Heart left ventricle (tissue), 16 donors: ENCODE data around the gene S100A14. TPM values are rescaled to one million over a fixed set of nuclear protein-coding genes. Genes with fewer than 3 reads are reported as not detected.

Source experiments
- ATAC-seq, 4 donors: fragments of 200-7000 bp; cut with Tn5 transposase; one replicate each; pipeline ENCODE4 v1.9.1; 2020 to 2022; ENCODE audit warnings: moderate library complexity in 4 of 4, mild to moderate bottlenecking in 3 of 4, moderate number of reproducible peaks in 1 of 4
- DNase-seq, 5 donors: peaks; one replicate each; pipeline ENCODE4 v3.0.0-alpha.2; 2020
- H3K27ac ChIP-seq, 12 donors: fragments of 200-600 bp; sonication (generic) in 4 of 12; one replicate each; pipeline versions ENCODE4 v1.5.0 to v1.8.0; 2016 to 2022; ENCODE audit warnings: mild to moderate bottlenecking in 2 of 12
- H3K27me3 ChIP-seq, 9 donors: fragments of 200-600 bp; sonication (generic) in 2 of 9; one replicate each; pipeline versions ENCODE4 v1.5.1 to v1.8.0; 2016 to 2022; ENCODE audit warnings: mild to moderate bottlenecking in 3 of 9
- H3K36me3 ChIP-seq, 9 donors: fragments of 200-600 bp; sonication (generic) in 2 of 9; one replicate each; pipeline versions ENCODE4 v1.5.0 to v1.8.0; 2018 to 2022; ENCODE audit warnings: mild to moderate bottlenecking in 2 of 9
- H3K4me1 ChIP-seq, 12 donors: fragments of 200-600 bp; sonication (generic) in 4 of 12; one replicate each; pipeline versions ENCODE4 v1.5.0 to v1.8.0; 2016 to 2022; ENCODE audit warnings: mild to moderate bottlenecking in 3 of 12
- H3K4me3 ChIP-seq, 12 donors: fragments of 200-600 bp; sonication (generic) in 4 of 12; one replicate each; pipeline versions ENCODE4 v1.5.0 to v1.8.0; 2017 to 2022; ENCODE audit warnings: mild to moderate bottlenecking in 9 of 12, moderate library complexity in 4 of 12
- H3K9me3 ChIP-seq, 12 donors: fragments of 200-600 bp; sonication (generic) in 4 of 12; one replicate each; pipeline versions ENCODE4 v1.5.0 to v1.8.0; 2016 to 2022; ENCODE audit warnings: mild to moderate bottlenecking in 1 of 12
- POLR2A ChIP-seq, 2 donors: fragments of 450-650 bp; IDR thresholded peaks; one replicate each; pipeline ENCODE4 v1.6.1; 2017; ENCODE audit warnings: antibody characterized with exemption in 2 of 2, mild to moderate bottlenecking in 2 of 2, moderate library complexity in 2 of 2
- WGBS, 4 donors: extraction: QIAGEN DNeasy Blood & Tissue Kit in 2 of 4; methylation state at CpG; one replicate each; pipeline versions ENCODE4 v1.1.5 to v1.1.7; 2013 to 2018; 5-methylcytosine and 5-hydroxymethylcytosine counted together
- intact Hi-C, 10 donors: fragments of 100-400 bp; cut with DNase I; formaldehyde crosslinking; loops; one replicate each; pipeline versions ENCODE4 v1.11.1 to v1.14.2; 2022
- polyA plus RNA-seq, 2 donors: library from polyadenylated mRNA; stranded (reverse); fragments of 200-250 nt; gene quantifications; one replicate each; pipeline ENCODE4 v1.2.3, GENCODE V29; 2013
- total RNA-seq, 9 donors: library from RNA; depleted of rRNA in 2 of 9; stranded (reverse); fragments of >200 nt in 2 of 9; fragmentation: NEBNext Ultra II Directional in 3 of 9; extraction: Animal tissue kit (Norgen Biotek cat#: 25700) in 3 of 9; gene quantifications; one replicate each; pipeline versions ENCODE4 v1.1.0 to v1.2.4, GENCODE V29; 2016 to 2023
- TF ChIP-seq, protein P1 (sequence below), 12 donors: fragments of 200-600 bp; sonication (generic) in 4 of 12; IDR thresholded peaks; one replicate each; pipeline versions ENCODE4 v1.5.0 to v1.8.0; 2018 to 2022; ENCODE audit warnings: antibody characterized with exemption in 12 of 12, mild to moderate bottlenecking in 5 of 12
- donor health status: ischemic (EF 13 %, LVEDD 7.1; RV severe dilation, severe dysfunction).
- donor health status: healthy with polysubstance abuse.
- donor health status: DM: no; HTN: yes; CAD: no.
- donor health status: DM: no; HTN: no; CAD: no.
- donor health status: ischemic (EF 25% LVEDD 6.9; RV normal size, moderate dysfunction).
- donor health status: ischemic (EF 25% LVEDD 5.7; RV mildly dilated, moderate dysfunction).
- donor health status: healthy.
- donor health status: DM: yes; HTN: yes; CAD: no.
- donor health status: ischemic (EF 35%, LVEDD 5.7; RV mildly dilated, moderate dysfunction).
- donor health status: nonischemic (EF 11% LVEDD 7.7; RV severe dilation, severe dysfunction).
- donor health status: DM: yes; HTN: yes; CAD: no.
- donor health status: PGD.
- donor health status: ischemic (EF 29% LVEDD 5.4; RV normal size, mild dysfunction).
- donor health status: nonischemic (EF 23%, LVEDD 6.1; RV moderate dilation, normal function).

Gene S100A14
- total and polyA plus RNA-seq, 11 donors: 0.79 to 6.1 (median 3.9) TPM; not detected in 1

DNA sequence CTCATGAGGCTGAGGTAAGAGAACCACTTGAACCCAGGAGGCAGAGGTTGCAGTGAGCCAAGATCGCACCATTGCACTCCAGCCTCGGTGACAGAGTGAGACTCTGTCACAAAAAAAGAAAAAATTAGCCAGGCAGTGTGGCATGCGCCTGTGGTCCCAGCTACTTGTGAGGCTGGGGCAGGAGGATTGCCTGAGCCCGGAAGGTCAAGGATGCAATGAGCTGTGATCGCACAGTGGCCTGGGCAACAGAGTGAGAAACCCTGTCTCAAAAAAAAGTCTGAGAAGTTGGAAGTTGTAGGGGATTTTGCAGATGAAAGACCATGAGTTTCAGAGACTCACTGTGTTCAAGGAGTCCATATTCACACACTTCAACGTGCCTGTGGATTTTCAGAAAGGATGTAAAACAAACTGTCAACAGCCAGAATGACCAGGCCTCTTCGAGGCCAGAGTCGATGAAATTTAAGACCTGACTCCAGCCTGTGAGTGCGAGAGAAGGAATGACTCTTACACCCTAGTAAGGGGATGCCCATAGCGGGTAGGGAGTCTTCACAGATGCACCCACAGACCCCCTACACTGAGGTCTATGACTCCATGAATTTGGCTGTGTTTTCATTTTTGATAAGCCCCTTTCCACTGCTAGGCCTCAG, 9.0 kb upstream of the S100A14 start:
- ATAC-seq (no peak), DNase-seq (no peak)
- H3K27me3 ChIP-seq: no peaks in the 10 kb centered on the region
- TF ChIP-seq POLR2A (IDR thresholded peaks at IDR 0.05): no peak
- TF ChIP-seq, protein P1, sequence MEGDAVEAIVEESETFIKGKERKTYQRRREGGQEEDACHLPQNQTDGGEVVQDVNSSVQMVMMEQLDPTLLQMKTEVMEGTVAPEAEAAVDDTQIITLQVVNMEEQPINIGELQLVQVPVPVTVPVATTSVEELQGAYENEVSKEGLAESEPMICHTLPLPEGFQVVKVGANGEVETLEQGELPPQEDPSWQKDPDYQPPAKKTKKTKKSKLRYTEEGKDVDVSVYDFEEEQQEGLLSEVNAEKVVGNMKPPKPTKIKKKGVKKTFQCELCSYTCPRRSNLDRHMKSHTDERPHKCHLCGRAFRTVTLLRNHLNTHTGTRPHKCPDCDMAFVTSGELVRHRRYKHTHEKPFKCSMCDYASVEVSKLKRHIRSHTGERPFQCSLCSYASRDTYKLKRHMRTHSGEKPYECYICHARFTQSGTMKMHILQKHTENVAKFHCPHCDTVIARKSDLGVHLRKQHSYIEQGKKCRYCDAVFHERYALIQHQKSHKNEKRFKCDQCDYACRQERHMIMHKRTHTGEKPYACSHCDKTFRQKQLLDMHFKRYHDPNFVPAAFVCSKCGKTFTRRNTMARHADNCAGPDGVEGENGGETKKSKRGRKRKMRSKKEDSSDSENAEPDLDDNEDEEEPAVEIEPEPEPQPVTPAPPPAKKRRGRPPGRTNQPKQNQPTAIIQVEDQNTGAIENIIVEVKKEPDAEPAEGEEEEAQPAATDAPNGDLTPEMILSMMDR (IDR thresholded peaks at IDR 0.05): no peak
- no peak overlapping the region for H3K4me3 ChIP-seq
- intact Hi-C loops: no loop called here
- H3K36me3 ChIP-seq: peaks cover 0 to 43% (median 13%) of the 10 kb centered on the region in 9 donors
- peak overlapping the region in 1 of 12 donors; percentile 95 for H3K27ac ChIP-seq
- WGBS, 4 donors: 73 to 89% (median 85%) methylated on average over 9 to 10 of the region's 10 CpGs
- H3K4me1 ChIP-seq: peaks cover 0 to 58% (median 35%) of the 10 kb centered on the region in 12 donors
- no peaks in the 10 kb centered on the region for H3K9me3 ChIP-seq

DNA sequence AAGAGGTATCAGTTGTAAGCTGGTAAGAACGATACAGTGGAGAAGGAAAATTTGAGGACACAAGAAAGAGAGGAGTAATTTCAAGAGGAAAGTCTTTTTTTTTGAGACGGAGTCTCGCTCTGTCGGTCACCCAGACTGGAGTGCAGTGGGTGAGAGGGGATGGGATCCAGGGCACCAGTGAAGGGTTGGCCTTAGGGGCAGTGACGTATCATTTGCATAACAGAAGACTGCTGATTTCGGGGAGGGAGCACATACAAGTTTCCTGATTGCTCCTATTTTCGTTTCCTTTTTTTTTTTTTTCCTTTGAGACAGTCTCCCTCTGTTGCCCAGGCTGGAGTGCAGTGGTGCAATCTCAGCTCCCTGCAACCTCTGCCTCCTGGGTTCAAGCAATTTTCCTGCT, 7.0 kb upstream of the S100A14 start:
- Histone ChIP-seq H3K27ac (peak overlapping the region in 2 of 12 donors; percentile 24 to 95), H3K4me1 (peaks cover 0 to 53% (median 29%) of the 10 kb centered on the region in 12 donors), H3K27me3 (no peaks in the 10 kb centered on the region), H3K9me3 (no peaks in the 10 kb centered on the region), H3K4me3 (no peak overlapping the region), H3K36me3 (peaks cover 0 to 63% (median 29%) of the 10 kb centered on the region in 9 donors)
- TF ChIP-seq, protein P1 (IDR thresholded peaks at IDR 0.05): no peak
- no peak for TF ChIP-seq POLR2A (IDR thresholded peaks at IDR 0.05)
- no peak for DNase-seq
- WGBS, 4 donors: 76 to 85% (median 82%) methylated on average over 7 of the region's 7 CpGs
- intact Hi-C loops: no loop called here
- no peak for ATAC-seq

DNA sequence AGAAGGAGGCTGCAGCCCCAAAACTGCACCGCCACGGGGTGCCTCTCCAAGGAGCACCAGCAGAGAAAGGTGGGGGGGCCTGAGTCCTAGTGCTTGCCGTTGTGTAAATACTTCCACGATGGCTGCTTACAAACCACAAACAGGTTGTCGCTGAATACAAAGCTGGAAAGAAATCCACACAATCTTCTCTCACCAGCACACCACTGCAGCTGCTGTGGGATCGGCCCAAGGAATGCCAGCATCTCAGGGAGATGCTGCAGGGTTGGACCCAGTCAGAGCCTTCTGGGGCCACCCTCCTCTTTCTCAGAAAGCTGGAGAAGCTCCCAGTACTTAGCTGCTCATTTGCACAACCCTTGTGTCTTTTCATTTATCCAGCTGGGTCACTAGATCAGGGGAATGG, 3.0 kb upstream of the S100A14 start:
- intact Hi-C loops: loop anchor here in 5 of 10 donors (2.0 to 5.0 kb wide), 4 partner anchors 46 to 107 kb away; no protein-coding TSS in a partner anchor
- peaks cover 0 to 55% (median 30%) of the 10 kb centered on the region in 9 donors for H3K36me3 ChIP-seq
- TF ChIP-seq, protein P1 (IDR thresholded peaks at IDR 0.05): no peak
- TF ChIP-seq POLR2A (IDR thresholded peaks at IDR 0.05): no peak
- H3K4me1 ChIP-seq: peaks cover 0 to 35% (median 24%) of the 10 kb centered on the region in 12 donors
- no peak overlapping the region for H3K27ac ChIP-seq
- ATAC-seq (no peak), DNase-seq (no peak)
- no peak overlapping the region for H3K4me3 ChIP-seq
- 96 to 97% (median 96%) methylated on average over 6 of the region's 6 CpGs for WGBS, 4 donors
- no peaks in the 10 kb centered on the region for H3K27me3 ChIP-seq
- no peaks in the 10 kb centered on the region for H3K9me3 ChIP-seq

GRCh38 chr1:153617663-153618062, 1.5 kb upstream of the S100A14 start:
- ATAC-seq (peak; percentile 57 to 82 (median 68)), DNase-seq (peak; percentile 75 to 88 (median 81))
- H3K27ac ChIP-seq: peak overlapping the region in 9 of 12 donors; percentile 35 to 74 (median 63)
- no peak overlapping the region for H3K4me3 ChIP-seq
- intact Hi-C loops: loop anchor here in 7 of 10 donors (1.0 to 5.0 kb wide), 6 partner anchors 45 to 105 kb away; no protein-coding TSS in a partner anchor
- WGBS, 4 donors: 0 to 54% (median 42%) methylated on average over 2 to 6 of the region's 6 CpGs
- no peaks in the 10 kb centered on the region for H3K27me3 ChIP-seq
- TF ChIP-seq, protein P1 (IDR thresholded peaks at IDR 0.05): peak in 11 of 12 donors; percentile 44 to 87 (median 61)
- no peak for TF ChIP-seq POLR2A (IDR thresholded peaks at IDR 0.05)
- H3K4me1 ChIP-seq: peaks cover 0 to 32% (median 21%) of the 10 kb centered on the region in 12 donors
- peaks cover 0 to 40% (median 29%) of the 10 kb centered on the region in 9 donors for H3K36me3 ChIP-seq
- H3K9me3 ChIP-seq: no peaks in the 10 kb centered on the region
